Caco-2 (cell line): Measurements from ENCODE around the gene KIFAP3. TPM values are rescaled to one million over a fixed set of nuclear protein-coding genes. Genes with fewer than 3 reads are reported as not detected.
A peak's percentile ranks its signal among the peaks of the same experiment; 100 is the strongest.

Experiments used
- BruUV-seq: library from RNA; stranded (reverse); fragments of 400-500 nt; replicated peaks from 2 replicates; lab custom pipeline; 2021; lab: Mats Ljungman, UMichigan
- CTCF ChIA-PET: fragments of 300-600 bp; sonication (Branson Sonifier 250); formaldehyde crosslinking; loops from one replicate; lab custom pipeline; 2022; ENCODE audit warnings: antibody characterized with exemption; lab: Charles Lee
- POLR2A ChIA-PET: fragments of 300-600 bp; sonication (Branson Sonifier 250); formaldehyde crosslinking; loops from one replicate; lab custom pipeline; 2022; ENCODE audit warnings: antibody characterized with exemption; lab: Charles Lee
- DNase-seq, 2 experiments: peaks; one replicate each; pipeline versions ENCODE4 v3.0.0 to v3.0.0-alpha.2; 2020 to 2022
- H3K27me3 ChIP-seq: replicated peaks from 2 replicates; pipeline ENCODE4 v1.6.0; 2011; ENCODE audit warnings: low read length; ENCODE audit not compliant: control insufficient read depth, insufficient read depth
- H3K36me3 ChIP-seq: 2 replicates; pipeline ENCODE4 v1.5.1; 2011; ENCODE audit warnings: low read length; ENCODE audit not compliant: control insufficient read depth, insufficient read depth
- H3K4me1 ChIP-seq: fragments of 250-450 bp; sonication (Bioruptor Pico); 2 replicates; pipeline ENCODE4 v1.5.1; 2020; ENCODE audit warnings: mild to moderate bottlenecking
- H3K4me3 ChIP-seq: 2 replicates; pipeline ENCODE4 v1.5.1; 2011; ENCODE audit warnings: low read depth, mild to moderate bottlenecking, control low read depth, low read length
- H3K9me3 ChIP-seq: fragments of 250-450 bp; sonication (Bioruptor Pico); 2 replicates; pipeline ENCODE4 v1.5.1; 2020; ENCODE audit warnings: mild to moderate bottlenecking, moderate library complexity
- H3K27ac Mint-ChIP-seq: one replicate; pipeline ENCODE4 v1.8.0; 2022; ENCODE audit warnings: mixed read lengths; ENCODE audit not compliant: unreplicated experiment
- H3K27me3 Mint-ChIP-seq: one replicate; pipeline ENCODE4 v1.8.0; 2022; ENCODE audit warnings: mixed read lengths; ENCODE audit not compliant: insufficient read depth, unreplicated experiment
- H3K36me3 Mint-ChIP-seq: one replicate; pipeline ENCODE4 v1.8.0; 2022; ENCODE audit warnings: mild to moderate bottlenecking, mixed read lengths; ENCODE audit not compliant: insufficient read depth, unreplicated experiment
- H3K4me1 Mint-ChIP-seq: one replicate; pipeline ENCODE4 v1.8.0; 2022; ENCODE audit warnings: low read depth, mixed read lengths; ENCODE audit not compliant: unreplicated experiment
- H3K4me3 Mint-ChIP-seq: one replicate; pipeline ENCODE4 v1.8.0; 2022; ENCODE audit warnings: mild to moderate bottlenecking, moderate library complexity, mixed read lengths; ENCODE audit not compliant: unreplicated experiment
- H3K9me3 Mint-ChIP-seq: one replicate; pipeline ENCODE4 v1.8.0; 2022; ENCODE audit warnings: mixed read lengths; ENCODE audit not compliant: unreplicated experiment
- intact Hi-C: fragments of 100-400 bp; cut with micrococcal nuclease; formaldehyde crosslinking; loops from one replicate; pipeline ENCODE4 v1.10.0; 2022; ENCODE audit not compliant: unreplicated experiment
- total RNA-seq: library from RNA; stranded (reverse); gene quantifications from 2 replicates; pipeline ENCODE4 v1.2.3, GENCODE V29; 2022
- TF ChIP-seq, protein P1 (sequence below), 2 experiments: fragments of 200-600 bp in 1 of 2; IDR thresholded peaks; 1 replicate in 1 of 2; 2 replicates in 1 of 2; pipeline versions ENCODE4 v1.5.1 to v1.8.0; 2011 to 2022; ENCODE audit warnings: antibody characterized with exemption in 1 of 2, control low read depth in 1 of 2, inconsistent platforms in 1 of 2, low read depth in 1 of 2, low read length in 1 of 2, mild to moderate bottlenecking in 1 of 2, moderate library complexity in 1 of 2; ENCODE audit not compliant: insufficient read depth in 1 of 2, severe bottlenecking in 1 of 2, unreplicated experiment in 1 of 2

KIFAP3 gene
- total RNA-seq, 1 experiment from 2014 or later: 10.9 TPM

DNA sequence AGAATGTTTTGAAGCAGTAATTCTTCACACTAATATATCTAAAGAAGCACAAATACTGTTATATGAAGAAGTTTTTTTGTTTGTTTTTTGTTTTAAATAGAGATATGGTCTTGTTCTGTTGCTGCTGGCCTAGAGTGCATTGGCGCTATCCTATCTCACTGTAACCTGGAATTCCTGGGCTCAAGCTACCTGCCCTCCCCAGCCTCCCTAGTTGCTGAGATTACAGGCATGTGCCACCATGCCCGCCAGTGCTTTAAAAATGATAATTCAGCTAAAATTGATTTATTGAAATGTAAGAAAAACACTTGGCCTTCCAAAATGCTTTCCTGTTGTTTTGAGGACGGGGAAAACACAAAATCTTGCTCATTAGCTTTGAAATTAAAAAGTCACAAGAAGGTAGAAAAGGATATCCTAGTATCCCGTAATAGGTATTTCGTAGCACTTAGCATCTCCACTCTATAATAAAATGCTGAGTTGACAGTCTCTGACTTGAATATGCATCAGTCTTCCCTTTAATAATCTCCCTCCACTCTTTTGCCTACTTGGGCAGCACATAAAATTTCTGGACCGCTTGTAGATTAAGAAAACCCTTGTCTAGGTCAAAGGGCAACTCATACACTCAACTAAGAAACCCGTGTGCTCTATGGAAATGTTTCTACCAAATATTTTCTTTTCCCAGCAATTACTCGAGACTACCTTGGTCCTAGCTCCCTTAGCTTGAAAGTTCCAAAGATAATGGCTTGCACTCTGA, 182.1 kb downstream of the KIFAP3 start:
- TF ChIP-seq, protein P1, sequence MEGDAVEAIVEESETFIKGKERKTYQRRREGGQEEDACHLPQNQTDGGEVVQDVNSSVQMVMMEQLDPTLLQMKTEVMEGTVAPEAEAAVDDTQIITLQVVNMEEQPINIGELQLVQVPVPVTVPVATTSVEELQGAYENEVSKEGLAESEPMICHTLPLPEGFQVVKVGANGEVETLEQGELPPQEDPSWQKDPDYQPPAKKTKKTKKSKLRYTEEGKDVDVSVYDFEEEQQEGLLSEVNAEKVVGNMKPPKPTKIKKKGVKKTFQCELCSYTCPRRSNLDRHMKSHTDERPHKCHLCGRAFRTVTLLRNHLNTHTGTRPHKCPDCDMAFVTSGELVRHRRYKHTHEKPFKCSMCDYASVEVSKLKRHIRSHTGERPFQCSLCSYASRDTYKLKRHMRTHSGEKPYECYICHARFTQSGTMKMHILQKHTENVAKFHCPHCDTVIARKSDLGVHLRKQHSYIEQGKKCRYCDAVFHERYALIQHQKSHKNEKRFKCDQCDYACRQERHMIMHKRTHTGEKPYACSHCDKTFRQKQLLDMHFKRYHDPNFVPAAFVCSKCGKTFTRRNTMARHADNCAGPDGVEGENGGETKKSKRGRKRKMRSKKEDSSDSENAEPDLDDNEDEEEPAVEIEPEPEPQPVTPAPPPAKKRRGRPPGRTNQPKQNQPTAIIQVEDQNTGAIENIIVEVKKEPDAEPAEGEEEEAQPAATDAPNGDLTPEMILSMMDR (IDR thresholded peaks at IDR 0.05; ENCODE audit: insufficient read depth in 1 of 2, low read depth in 1 of 2, low read length in 1 of 2, severe bottlenecking in 1 of 2, unreplicated experiment in 1 of 2): no peak
- H3K9me3 Mint-ChIP-seq: no peaks in the 10 kb centered on the region
- peaks cover 7% of the 10 kb centered on the region for H3K27me3 Mint-ChIP-seq
- no peak for DNase-seq
- intact Hi-C loops: loop anchor here (5.0 kb wide), 1 partner anchor 320 kb away; no protein-coding TSS in a partner anchor
- Histone ChIP-seq H3K27me3 (no peaks in the 10 kb centered on the region), H3K4me1 (peaks cover 26% of the 10 kb centered on the region), H3K9me3 (no peaks in the 10 kb centered on the region), H3K36me3 (no peaks in the 10 kb centered on the region), H3K4me3 (peak overlapping the region; percentile 63)
- peaks cover 23% of the 10 kb centered on the region for H3K36me3 Mint-ChIP-seq
- H3K4me1 Mint-ChIP-seq: peaks cover 28% of the 10 kb centered on the region
- ChIA-PET CTCF (interaction anchor here (0.7 kb wide), 1 partner anchor 1289 kb away, joined by 3 read pairs; no protein-coding TSS in a partner anchor), POLR2A (no interaction called here)
- H3K4me3 Mint-ChIP-seq: peak overlapping the region; percentile 85
- peak overlapping the region; percentile 100 for H3K27ac Mint-ChIP-seq
- TSS peak; percentile 44 for BruUV-seq

GRCh38 chr1:169891539-169891885, 183.0 kb downstream of the KIFAP3 start:
- intact Hi-C loops: loop anchor here (5.0 kb wide), 1 partner anchor 319 kb away; no protein-coding TSS in a partner anchor
- H3K36me3 ChIP-seq: no peaks in the 10 kb centered on the region
- Mint-ChIP-seq H3K36me3 (peaks cover 27% of the 10 kb centered on the region), H3K4me1 (peaks cover 28% of the 10 kb centered on the region), H3K9me3 (no peaks in the 10 kb centered on the region), H3K27ac (peak overlapping the region; percentile 73), H3K4me3 (peak overlapping the region; percentile 61), H3K27me3 (peaks cover 3% of the 10 kb centered on the region)
- TF ChIP-seq, protein P1 (IDR thresholded peaks at IDR 0.05; ENCODE audit: insufficient read depth in 1 of 2, low read depth in 1 of 2, low read length in 1 of 2, severe bottlenecking in 1 of 2, unreplicated experiment in 1 of 2): no peak
- no TSS peak for BruUV-seq
- H3K9me3 ChIP-seq: no peaks in the 10 kb centered on the region
- no peak overlapping the region for H3K4me3 ChIP-seq
- ChIA-PET POLR2A (no interaction called here), CTCF (interaction anchor here (0.7 kb wide), 1 partner anchor 1288 kb away, joined by 3 read pairs; no protein-coding TSS in a partner anchor)
- no peak for DNase-seq
- no peaks in the 10 kb centered on the region for H3K27me3 ChIP-seq
- peaks cover 26% of the 10 kb centered on the region for H3K4me1 ChIP-seq

- POLR2A ChIA-PET: no interaction called here
Observed at GRCh38 chr1:169890761-169891538, 183.5 kb downstream of the KIFAP3 start.

More at GRCh38 chr1:169890761-169891538, 183.5 kb downstream of the KIFAP3 start:
- DNase-seq: peak; percentile 42 to 68
- Mint-ChIP-seq H3K4me3 (peak overlapping the region; percentile 61), H3K27me3 (no peaks in the 10 kb centered on the region), H3K36me3 (peaks cover 33% of the 10 kb centered on the region), H3K27ac (peak overlapping the region; percentile 73), H3K9me3 (no peaks in the 10 kb centered on the region), H3K4me1 (peaks cover 28% of the 10 kb centered on the region)
- no peak overlapping the region for H3K4me3 ChIP-seq
- no peaks in the 10 kb centered on the region for H3K36me3 ChIP-seq
- CTCF ChIA-PET: no interaction called here
- no TSS peak for BruUV-seq
- TF ChIP-seq, protein P1 (IDR thresholded peaks at IDR 0.05; ENCODE audit: insufficient read depth in 1 of 2, low read depth in 1 of 2, low read length in 1 of 2, severe bottlenecking in 1 of 2, unreplicated experiment in 1 of 2): no peak
- peaks cover 26% of the 10 kb centered on the region for H3K4me1 ChIP-seq
- H3K9me3 ChIP-seq: no peaks in the 10 kb centered on the region
- no peaks in the 10 kb centered on the region for H3K27me3 ChIP-seq
- intact Hi-C loops: loop anchor here (5.0 kb wide), 1 partner anchor 319 kb away; no protein-coding TSS in a partner anchor
